ENCODE measurements around the gene PLA1A.
"Not testable (repeated sequence)": the region's sequence is repeated elsewhere in the genome, so short reads cannot be mapped to it uniquely, and the experiment has no call there.

The PLA1A gene

DNA sequence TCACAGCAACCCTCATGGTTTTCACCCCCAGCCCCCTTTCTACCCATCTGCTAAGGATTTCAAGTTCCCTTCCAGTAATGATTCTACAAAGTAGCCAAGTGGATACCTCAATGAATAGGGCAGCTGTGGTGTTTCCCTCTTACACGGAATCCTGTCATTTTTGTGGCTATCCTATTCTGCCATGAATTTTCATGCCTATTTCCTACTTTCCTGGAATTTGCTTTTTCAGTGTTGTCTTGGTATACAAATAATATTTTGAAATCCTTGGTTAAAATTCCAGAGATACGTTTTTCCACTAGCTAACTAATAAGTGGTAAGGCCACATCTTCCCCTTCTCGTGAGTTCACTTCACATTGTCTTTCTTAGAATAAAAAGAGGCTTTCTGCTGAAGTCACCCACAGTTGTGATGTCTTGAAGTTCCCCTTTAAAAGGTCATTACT, 10.9 kb upstream of the PLA1A start:
- WGBS (ENCODE audit: insufficient coverage) = no CpG with 5 or more reads among the region's 3 CpGs

DNA sequence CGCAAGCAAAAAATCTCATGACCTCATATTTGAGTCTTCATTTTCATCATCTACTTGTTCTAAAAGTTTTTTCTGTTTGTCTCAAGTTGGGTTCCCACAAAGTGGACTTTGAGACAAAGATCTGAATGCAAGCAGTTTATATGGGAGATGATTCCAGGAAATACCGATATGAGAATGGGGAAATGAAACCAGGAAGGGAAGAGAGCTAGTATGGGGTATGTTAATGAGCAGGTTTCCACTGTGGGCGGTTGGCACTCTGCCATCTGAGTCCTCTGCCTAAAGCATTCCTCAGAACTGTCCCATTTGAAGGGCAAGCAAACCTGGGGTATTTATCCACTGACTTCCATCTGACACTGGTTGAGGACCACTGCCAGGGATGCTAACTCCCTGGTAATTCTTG, 9.6 kb upstream of the PLA1A start:
- DNase-seq = no peak
- Histone ChIP-seq H3K4me3 (ENCODE audit: control insufficient read depth in 1 of 7, extremely low read depth in 1 of 7, insufficient read depth in 4 of 7, low read depth in 2 of 7, low read length in 6 of 7) (no peak overlapping the region), H3K27me3 (replicated peaks in 2 of 5; ENCODE audit: control insufficient read depth in 4 of 5, insufficient read depth in 5 of 5, low read length in 4 of 5) (no peaks in the 10 kb centered on the region), H3K27ac (ENCODE audit: insufficient read depth in 1 of 2, low read depth in 1 of 2, low read length in 2 of 2, poor library complexity in 1 of 2, severe bottlenecking in 2 of 2) (no peak overlapping the region), H3K36me3 (ENCODE audit: control insufficient read depth in 4 of 4, insufficient read depth in 4 of 4, low read length in 3 of 4) (peaks cover 0 to 6% (median 0%) of the 10 kb centered on the region in 4 experiments), H3K4me1 (ENCODE audit: control extremely low read depth in 1 of 4, control insufficient read depth in 4 of 4, insufficient read depth in 4 of 4, low read length in 3 of 4) (peaks cover 0 to 35% (median 6%) of the 10 kb centered on the region in 4 experiments), H3K9me3 (ENCODE audit: control extremely low read depth in 1 of 5, control insufficient read depth in 4 of 5, insufficient read depth in 2 of 5, low read depth in 1 of 5, low read length in 4 of 5) (peaks cover 0 to 7% (median 4%) of the 10 kb centered on the region in 5 experiments)
- WGBS (ENCODE audit: insufficient coverage) = 83% methylated on average over 2 of the region's 3 CpGs
- ChIA-PET CTCF (interaction anchor here (1.0 to 1.3 kb wide), 2 partner anchors 15 to 93 kb away, joined by 3 read pairs; no protein-coding TSS in a partner anchor), POLR2A (no interaction called here)

More for the DNA sequence above, 10.9 kb upstream of the PLA1A start:
- DNase-seq = no peak
- Histone ChIP-seq H3K27ac (ENCODE audit: insufficient read depth in 1 of 2, low read depth in 1 of 2, low read length in 2 of 2, poor library complexity in 1 of 2, severe bottlenecking in 2 of 2) (no peak overlapping the region), H3K4me3 (ENCODE audit: control insufficient read depth in 1 of 7, extremely low read depth in 1 of 7, insufficient read depth in 4 of 7, low read depth in 2 of 7, low read length in 6 of 7) (no peak overlapping the region), H3K27me3 (replicated peaks in 2 of 5; ENCODE audit: control insufficient read depth in 4 of 5, insufficient read depth in 5 of 5, low read length in 4 of 5) (no peaks in the 10 kb centered on the region), H3K4me1 (ENCODE audit: control extremely low read depth in 1 of 4, control insufficient read depth in 4 of 4, insufficient read depth in 4 of 4, low read length in 3 of 4) (peaks cover 0 to 35% (median 6%) of the 10 kb centered on the region in 4 experiments), H3K9me3 (ENCODE audit: control extremely low read depth in 1 of 5, control insufficient read depth in 4 of 5, insufficient read depth in 2 of 5, low read depth in 1 of 5, low read length in 4 of 5) (peaks cover 0 to 7% (median 4%) of the 10 kb centered on the region in 5 experiments), H3K36me3 (ENCODE audit: control insufficient read depth in 4 of 4, insufficient read depth in 4 of 4, low read length in 3 of 4) (peaks cover 0 to 10% (median 0%) of the 10 kb centered on the region in 4 experiments)
- ChIA-PET POLR2A (no interaction called here), CTCF (interaction anchor here (1.3 kb wide), 1 partner anchor 13 kb away, joined by 3 read pairs; no protein-coding TSS in a partner anchor)

DNA sequence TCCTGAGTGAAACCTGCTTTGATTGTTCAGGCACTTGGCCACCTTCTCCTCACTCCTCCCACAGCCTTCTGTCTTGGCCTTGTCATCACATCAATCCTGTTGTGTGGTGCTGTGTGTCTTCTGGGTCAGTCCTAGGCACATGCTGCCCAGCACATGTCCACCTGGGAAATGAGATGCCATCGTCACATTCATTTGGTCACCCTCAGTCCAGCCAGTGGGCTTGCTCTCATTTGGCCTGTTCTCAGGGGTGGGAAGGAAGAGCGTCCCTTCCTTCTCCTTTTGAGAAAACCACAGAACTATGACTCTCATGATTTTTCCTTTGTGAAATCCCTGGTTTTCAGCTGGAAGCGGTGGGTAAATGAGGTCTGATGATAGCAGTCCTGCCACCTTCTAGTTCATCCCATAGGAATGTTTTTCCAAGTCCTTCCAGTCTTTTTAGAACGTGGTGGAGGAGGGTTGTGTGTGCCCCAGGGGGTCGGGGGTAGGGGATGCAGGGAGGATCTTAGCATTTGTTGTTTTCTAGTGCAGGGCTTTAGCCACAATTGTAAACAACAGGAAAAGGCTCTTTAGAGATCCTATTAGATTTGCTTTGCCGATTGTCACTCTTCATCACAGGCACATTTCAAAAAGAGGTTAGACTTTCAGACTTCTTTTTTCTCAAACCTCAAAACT, 8.4 kb upstream of the PLA1A start:
- DNase-seq = peak in 1 of 3 donors; percentile 8
- Histone ChIP-seq H3K36me3 (ENCODE audit: control insufficient read depth in 4 of 4, insufficient read depth in 4 of 4, low read length in 3 of 4) (peaks cover 0 to 6% (median 0%) of the 10 kb centered on the region in 4 experiments), H3K27ac (ENCODE audit: insufficient read depth in 1 of 2, low read depth in 1 of 2, low read length in 2 of 2, poor library complexity in 1 of 2, severe bottlenecking in 2 of 2) (no peak overlapping the region), H3K9me3 (ENCODE audit: control extremely low read depth in 1 of 5, control insufficient read depth in 4 of 5, insufficient read depth in 2 of 5, low read depth in 1 of 5, low read length in 4 of 5) (peaks cover 0 to 7% (median 4%) of the 10 kb centered on the region in 5 experiments), H3K4me1 (ENCODE audit: control extremely low read depth in 1 of 4, control insufficient read depth in 4 of 4, insufficient read depth in 4 of 4, low read length in 3 of 4) (peaks cover 0 to 35% (median 6%) of the 10 kb centered on the region in 4 experiments), H3K27me3 (replicated peaks in 2 of 5; ENCODE audit: control insufficient read depth in 4 of 5, insufficient read depth in 5 of 5, low read length in 4 of 5) (no peaks in the 10 kb centered on the region), H3K4me3 (ENCODE audit: control insufficient read depth in 1 of 7, extremely low read depth in 1 of 7, insufficient read depth in 4 of 7, low read depth in 2 of 7, low read length in 6 of 7) (no peak overlapping the region)
- CTCF ChIA-PET = no interaction called here
- POLR2A ChIA-PET = no interaction called here
- 0% methylated on average over 1 of the region's 6 CpGs for WGBS (ENCODE audit: insufficient coverage)

DNA sequence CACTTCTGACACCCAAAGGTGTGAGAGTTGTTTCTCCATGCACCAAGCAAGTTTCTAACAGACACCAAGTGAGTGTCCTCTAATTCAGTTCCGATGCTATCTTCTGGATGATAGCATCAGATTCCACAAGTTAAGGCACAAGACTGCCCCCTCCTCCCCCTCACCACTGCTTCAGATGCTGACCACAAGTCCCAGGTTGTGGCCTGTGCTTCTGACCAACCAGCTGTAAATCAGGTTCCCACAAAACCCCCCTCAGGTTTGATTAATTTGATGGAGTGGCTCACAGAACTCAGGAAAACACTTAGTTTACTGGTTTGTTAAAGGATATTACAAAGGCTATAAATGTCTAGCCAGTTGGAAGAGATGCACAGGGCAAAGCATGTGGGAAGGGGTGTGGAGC, 7.0 kb upstream of the PLA1A start:
- no peaks in the 10 kb centered on the region for H3K27me3 ChIP-seq (replicated peaks in 2 of 5; ENCODE audit: control insufficient read depth in 4 of 5, insufficient read depth in 5 of 5, low read length in 4 of 5)
- peaks cover 0 to 6% (median 0%) of the 10 kb centered on the region in 4 experiments for H3K36me3 ChIP-seq (ENCODE audit: control insufficient read depth in 4 of 4, insufficient read depth in 4 of 4, low read length in 3 of 4)
- peaks cover 0 to 7% (median 4%) of the 10 kb centered on the region in 5 experiments for H3K9me3 ChIP-seq (ENCODE audit: control extremely low read depth in 1 of 5, control insufficient read depth in 4 of 5, insufficient read depth in 2 of 5, low read depth in 1 of 5, low read length in 4 of 5)
- H3K27ac ChIP-seq (ENCODE audit: insufficient read depth in 1 of 2, low read depth in 1 of 2, low read length in 2 of 2, poor library complexity in 1 of 2, severe bottlenecking in 2 of 2) = no peak overlapping the region
- WGBS (ENCODE audit: insufficient coverage) = 83% methylated on average over 1 of the region's 1 CpG
- peaks cover 0 to 37% (median 7%) of the 10 kb centered on the region in 4 experiments for H3K4me1 ChIP-seq (ENCODE audit: control extremely low read depth in 1 of 4, control insufficient read depth in 4 of 4, insufficient read depth in 4 of 4, low read length in 3 of 4)
- CTCF ChIA-PET = interaction anchor here (1.3 to 2.8 kb wide), 2 partner anchors 9 to 10 kb away, joined by 7 to 17 read pairs; partner anchors contain the start of gene ADPRH
- POLR2A ChIA-PET = no interaction called here
- no peak for DNase-seq
- no peak overlapping the region for H3K4me3 ChIP-seq (ENCODE audit: control insufficient read depth in 1 of 7, extremely low read depth in 1 of 7, insufficient read depth in 4 of 7, low read depth in 2 of 7, low read length in 6 of 7)

DNA sequence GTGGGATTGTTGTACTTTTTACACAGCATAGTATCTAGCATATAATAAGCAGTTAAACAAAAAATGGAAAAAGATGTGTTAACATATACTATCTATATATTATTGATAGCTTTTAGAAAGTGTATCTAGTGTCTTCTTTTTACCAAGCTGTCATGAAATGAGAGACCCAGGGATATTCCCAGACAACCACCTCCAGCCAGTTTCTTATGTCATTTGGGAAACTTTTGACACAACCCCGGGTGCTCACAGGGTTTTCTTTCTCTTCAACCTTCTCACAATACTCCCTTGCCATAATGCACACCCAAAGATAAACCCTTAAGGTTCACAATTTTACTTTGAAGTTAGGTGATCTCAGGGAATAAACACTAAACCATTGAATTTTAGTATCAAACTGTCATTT, 4.8 kb upstream of the PLA1A start:
- peaks cover 0 to 3% (median 0%) of the 10 kb centered on the region in 4 experiments for H3K36me3 ChIP-seq (ENCODE audit: control insufficient read depth in 4 of 4, insufficient read depth in 4 of 4, low read length in 3 of 4)
- ChIA-PET CTCF (interaction anchor here (1.1 kb wide), 1 partner anchor 33 kb away, joined by 3 read pairs; the partner anchor contains the start of gene CD80), POLR2A (no interaction called here)
- DNase-seq = no peak
- no peak overlapping the region for H3K27ac ChIP-seq (ENCODE audit: insufficient read depth in 1 of 2, low read depth in 1 of 2, low read length in 2 of 2, poor library complexity in 1 of 2, severe bottlenecking in 2 of 2)
- no peaks in the 10 kb centered on the region for H3K27me3 ChIP-seq (replicated peaks in 2 of 5; ENCODE audit: control insufficient read depth in 4 of 5, insufficient read depth in 5 of 5, low read length in 4 of 5)
- WGBS (ENCODE audit: insufficient coverage) = 100% methylated on average over 1 of the region's 1 CpG
- no peak overlapping the region for H3K4me3 ChIP-seq (ENCODE audit: control insufficient read depth in 1 of 7, extremely low read depth in 1 of 7, insufficient read depth in 4 of 7, low read depth in 2 of 7, low read length in 6 of 7)
- peaks cover 0 to 7% (median 4%) of the 10 kb centered on the region in 5 experiments for H3K9me3 ChIP-seq (ENCODE audit: control extremely low read depth in 1 of 5, control insufficient read depth in 4 of 5, insufficient read depth in 2 of 5, low read depth in 1 of 5, low read length in 4 of 5)
- H3K4me1 ChIP-seq (ENCODE audit: control extremely low read depth in 1 of 4, control insufficient read depth in 4 of 4, insufficient read depth in 4 of 4, low read length in 3 of 4) = peaks cover 0 to 37% (median 14%) of the 10 kb centered on the region in 4 experiments

DNA sequence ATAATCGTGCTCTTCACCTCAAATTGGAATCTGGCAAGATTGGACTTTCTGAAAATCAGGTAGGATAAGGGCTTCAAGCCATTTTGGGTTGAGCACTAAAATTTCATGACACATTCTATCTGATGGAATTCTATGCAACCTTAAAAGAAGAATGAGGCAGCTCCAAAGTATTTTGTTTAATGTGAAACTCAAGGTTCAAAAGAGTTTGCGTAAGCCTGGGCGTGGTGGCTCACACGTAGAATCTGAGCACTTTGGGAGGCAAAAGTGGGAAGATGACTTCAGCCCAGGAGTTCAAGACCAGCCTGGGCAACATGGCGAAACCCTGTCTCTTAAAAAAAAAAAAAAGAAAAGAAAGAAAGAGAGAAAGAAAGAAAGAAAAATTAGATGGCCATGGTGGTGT, 3.6 kb upstream of the PLA1A start:
- peaks cover 0 to 7% (median 4%) of the 10 kb centered on the region in 5 experiments for H3K9me3 ChIP-seq (ENCODE audit: control extremely low read depth in 1 of 5, control insufficient read depth in 4 of 5, insufficient read depth in 2 of 5, low read depth in 1 of 5, low read length in 4 of 5)
- peaks cover 0 to 3% (median 0%) of the 10 kb centered on the region in 4 experiments for H3K36me3 ChIP-seq (ENCODE audit: control insufficient read depth in 4 of 4, insufficient read depth in 4 of 4, low read length in 3 of 4)
- CTCF ChIA-PET = no interaction called here
- POLR2A ChIA-PET = no interaction called here
- no peak for DNase-seq
- 91% methylated on average over 4 of the region's 5 CpGs for WGBS (ENCODE audit: insufficient coverage)
- no peak overlapping the region for H3K4me3 ChIP-seq (ENCODE audit: control insufficient read depth in 1 of 7, extremely low read depth in 1 of 7, insufficient read depth in 4 of 7, low read depth in 2 of 7, low read length in 6 of 7)
- peaks cover 0 to 25% (median 12%) of the 10 kb centered on the region in 4 experiments for H3K4me1 ChIP-seq (ENCODE audit: control extremely low read depth in 1 of 4, control insufficient read depth in 4 of 4, insufficient read depth in 4 of 4, low read length in 3 of 4)
- no peaks in the 10 kb centered on the region for H3K27me3 ChIP-seq (replicated peaks in 2 of 5; ENCODE audit: control insufficient read depth in 4 of 5, insufficient read depth in 5 of 5, low read length in 4 of 5)
- no peak overlapping the region for H3K27ac ChIP-seq (ENCODE audit: insufficient read depth in 1 of 2, low read depth in 1 of 2, low read length in 2 of 2, poor library complexity in 1 of 2, severe bottlenecking in 2 of 2)

DNA sequence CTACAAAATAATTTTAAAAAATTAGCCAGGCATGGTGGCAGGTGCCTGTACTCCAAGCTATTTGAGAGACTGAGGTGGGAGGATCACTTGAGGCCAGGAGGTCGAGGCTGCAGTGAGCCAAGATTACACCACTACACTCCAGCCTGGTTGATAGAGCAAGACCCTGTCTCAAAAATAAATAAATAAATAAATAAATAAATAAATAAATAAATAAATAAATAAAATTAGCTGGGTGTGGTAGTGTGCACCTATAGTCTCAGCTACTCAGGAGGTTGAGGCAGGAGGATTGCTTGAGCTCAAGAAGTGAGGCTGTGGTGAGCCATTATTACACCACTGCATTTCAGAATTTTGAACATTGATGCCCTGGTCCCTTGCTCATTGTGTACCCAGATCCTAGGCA, 2.8 kb upstream of the PLA1A start:
- CTCF ChIA-PET; H3K4me3 ChIP-seq (ENCODE audit: control insufficient read depth in 1 of 7, extremely low read depth in 1 of 7, insufficient read depth in 4 of 7, low read depth in 2 of 7, low read length in 6 of 7); POLR2A ChIA-PET; H3K36me3 ChIP-seq (ENCODE audit: control insufficient read depth in 4 of 4, insufficient read depth in 4 of 4, low read length in 3 of 4); DNase-seq; H3K27ac ChIP-seq (ENCODE audit: insufficient read depth in 1 of 2, low read depth in 1 of 2, low read length in 2 of 2, poor library complexity in 1 of 2, severe bottlenecking in 2 of 2); H3K9me3 ChIP-seq (ENCODE audit: control extremely low read depth in 1 of 5, control insufficient read depth in 4 of 5, insufficient read depth in 2 of 5, low read depth in 1 of 5, low read length in 4 of 5); H3K27me3 ChIP-seq (replicated peaks in 2 of 5; ENCODE audit: control insufficient read depth in 4 of 5, insufficient read depth in 5 of 5, low read length in 4 of 5): not testable (repeated sequence)
- H3K4me1 ChIP-seq (ENCODE audit: control extremely low read depth in 1 of 4, control insufficient read depth in 4 of 4, insufficient read depth in 4 of 4, low read length in 3 of 4) = peaks cover 0 to 20% (median 8%) of the 10 kb centered on the region in 4 experiments
- WGBS (ENCODE audit: insufficient coverage) = no CpG with 5 or more reads among the region's 1 CpG
